Astrocyte of the cerebellum (primary cell): ENCODE measurements around the gene PIGP.

Experiments
- DNase-seq: peaks from one replicate; pipeline ENCODE4 v3.0.0-alpha.2; 2011; ENCODE audit warnings: low read depth
- H3K4me3 ChIP-seq: 2 replicates; pipeline ENCODE4 v1.5.1; 2011; ENCODE audit warnings: mild to moderate bottlenecking, low read depth, low read length, moderate library complexity
- CTCF ChIP-seq: IDR thresholded peaks from 2 replicates; pipeline ENCODE4 v1.5.1; 2012; ENCODE audit warnings: low read length, low read depth, moderate library complexity, mild to moderate bottlenecking; ENCODE audit errors: missing control alignments
- in situ Hi-C: cut with HindIII; loops from 2 replicates; pipeline ENCODE4 v1.10.0; 2017; ENCODE audit warnings: low sequenced_read_pairs

PIGP gene

GRCh38 chr21:37032877-37033471 lies 39.9 kb downstream of the PIGP start:
- TF ChIP-seq CTCF, result no peak
- peak; percentile 19 for DNase-seq
- in situ Hi-C loops, result no loop called here
- H3K4me3 ChIP-seq, result no peak overlapping the region

GRCh38 chr21:37032293-37032692 lies 40.6 kb downstream of the PIGP start:
- no peak for TF ChIP-seq CTCF
- in situ Hi-C loops, result no loop called here
- DNase-seq, result no peak
- no peak overlapping the region for H3K4me3 ChIP-seq

GRCh38 chr21:37030864-37031263 lies 42.0 kb downstream of the PIGP start:
- H3K4me3 ChIP-seq, result no peak overlapping the region
- in situ Hi-C loops, result no loop called here
- no peak for DNase-seq
- no peak for TF ChIP-seq CTCF

GRCh38 chr21:37028570-37028969 lies 44.3 kb downstream of the PIGP start:
- in situ Hi-C loops, result no loop called here
- no peak for TF ChIP-seq CTCF
- H3K4me3 ChIP-seq, result no peak overlapping the region
- DNase-seq, result no peak

- no peak overlapping the region for H3K4me3 ChIP-seq
- DNase-seq, result no peak
- in situ Hi-C loops, result no loop called here
- TF ChIP-seq CTCF, result no peak
These were observed 46.4 kb downstream of the PIGP start for GRCh38 chr21:37026499-37026898.

GRCh38 chr21:37017951-37018679 lies 54.8 kb downstream of the PIGP start:
- DNase-seq, result no peak
- TF ChIP-seq CTCF, result no peak
- no peak overlapping the region for H3K4me3 ChIP-seq
- in situ Hi-C loops, result no loop called here
